ENCODE results near the gene UBE2QL1. TPM values are rescaled to one million over a fixed set of nuclear protein-coding genes. Genes with fewer than 3 reads are reported as not detected.

UBE2QL1 gene
- total and polyA plus RNA-seq, 4 donors: 0.43 to 3.3 (median 1.2) TPM

GRCh38 chr5:6473284-6473683, 24.6 kb downstream of the UBE2QL1 start:
- no peaks in the 10 kb centered on the region for H3K36me3 ChIP-seq (ENCODE audit: control insufficient read depth in 1 of 2, insufficient read depth in 2 of 2, low read length in 1 of 2)
- H3K4me1 ChIP-seq (ENCODE audit: control insufficient read depth in 1 of 2, insufficient read depth in 2 of 2, low read length in 2 of 2): no peaks in the 10 kb centered on the region
- intact Hi-C loops (cut with DNase I): no loop called here
- no peak overlapping the region for H3K4me3 ChIP-seq (ENCODE audit: low read length in 2 of 2)
- WGBS, 2 donors: 68 to 74% methylated on average over 6 of the region's 6 CpGs
- ATAC-seq (ENCODE audit: low FRiP score): no peak
- no peak for DNase-seq
- no peaks in the 10 kb centered on the region for H3K27me3 ChIP-seq (ENCODE audit: control insufficient read depth in 1 of 2, insufficient read depth in 2 of 2, low read length in 1 of 2)
- H3K27ac ChIP-seq (ENCODE audit: low read depth in 1 of 2, low read length in 2 of 2): no peak overlapping the region
- H3K9me3 ChIP-seq (ENCODE audit: control insufficient read depth, low read length): peaks cover 2% of the 10 kb centered on the region

- intact Hi-C loops (cut with DNase I): no loop called here
- Histone ChIP-seq H3K36me3 (ENCODE audit: control insufficient read depth in 1 of 2, insufficient read depth in 2 of 2, low read length in 1 of 2) (no peaks in the 10 kb centered on the region), H3K9me3 (ENCODE audit: control insufficient read depth, low read length) (peaks cover 2% of the 10 kb centered on the region), H3K4me3 (ENCODE audit: low read length in 2 of 2) (no peak overlapping the region), H3K27ac (ENCODE audit: low read depth in 1 of 2, low read length in 2 of 2) (no peak overlapping the region), H3K27me3 (ENCODE audit: control insufficient read depth in 1 of 2, insufficient read depth in 2 of 2, low read length in 1 of 2) (no peaks in the 10 kb centered on the region), H3K4me1 (ENCODE audit: control insufficient read depth in 1 of 2, insufficient read depth in 2 of 2, low read length in 2 of 2) (no peaks in the 10 kb centered on the region)
- 67 to 69% methylated on average over 9 of the region's 9 CpGs for WGBS, 2 donors
- no peak for ATAC-seq (ENCODE audit: low FRiP score)
- DNase-seq: no peak
Observed at GRCh38 chr5:6475626-6476312, 27.1 kb downstream of the UBE2QL1 start.

- Histone ChIP-seq H3K9me3 (ENCODE audit: control insufficient read depth, low read length) (peaks cover under 1% of the 10 kb centered on the region), H3K27ac (ENCODE audit: low read depth in 1 of 2, low read length in 2 of 2) (no peak overlapping the region), H3K36me3 (ENCODE audit: control insufficient read depth in 1 of 2, insufficient read depth in 2 of 2, low read length in 1 of 2) (no peaks in the 10 kb centered on the region), H3K27me3 (ENCODE audit: control insufficient read depth in 1 of 2, insufficient read depth in 2 of 2, low read length in 1 of 2) (no peaks in the 10 kb centered on the region), H3K4me3 (ENCODE audit: low read length in 2 of 2) (no peak overlapping the region), H3K4me1 (ENCODE audit: control insufficient read depth in 1 of 2, insufficient read depth in 2 of 2, low read length in 2 of 2) (no peaks in the 10 kb centered on the region)
- intact Hi-C loops (cut with DNase I): no loop called here
- DNase-seq (no peak), ATAC-seq (ENCODE audit: low FRiP score) (no peak)
- WGBS, 2 donors: 91 to 94% methylated on average over 6 of the region's 6 CpGs
Observed at GRCh38 chr5:6476313-6476661, 27.6 kb downstream of the UBE2QL1 start.

GRCh38 chr5:6478793-6479192, 30.1 kb downstream of the UBE2QL1 start:
- WGBS, 2 donors: 95 to 96% methylated on average over 11 of the region's 11 CpGs
- DNase-seq: no peak
- H3K36me3 ChIP-seq (ENCODE audit: control insufficient read depth in 1 of 2, insufficient read depth in 2 of 2, low read length in 1 of 2): no peaks in the 10 kb centered on the region
- no peaks in the 10 kb centered on the region for H3K9me3 ChIP-seq (ENCODE audit: control insufficient read depth, low read length)
- H3K4me3 ChIP-seq (ENCODE audit: low read length in 2 of 2): no peak overlapping the region
- intact Hi-C loops (cut with DNase I): no loop called here
- H3K4me1 ChIP-seq (ENCODE audit: control insufficient read depth in 1 of 2, insufficient read depth in 2 of 2, low read length in 2 of 2): no peaks in the 10 kb centered on the region
- no peak for ATAC-seq (ENCODE audit: low FRiP score)
- H3K27me3 ChIP-seq (ENCODE audit: control insufficient read depth in 1 of 2, insufficient read depth in 2 of 2, low read length in 1 of 2): no peaks in the 10 kb centered on the region
- H3K27ac ChIP-seq (ENCODE audit: low read depth in 1 of 2, low read length in 2 of 2): no peak overlapping the region

GRCh38 chr5:6480133-6481051, 31.7 kb downstream of the UBE2QL1 start:
- WGBS, 2 donors: 89 to 90% methylated on average over 15 of the region's 15 CpGs
- ATAC-seq (ENCODE audit: low FRiP score) (no peak), DNase-seq (no peak)
- no peak overlapping the region for H3K27ac ChIP-seq (ENCODE audit: low read depth in 1 of 2, low read length in 2 of 2)
- intact Hi-C loops (cut with DNase I): no loop called here
- no peaks in the 10 kb centered on the region for H3K9me3 ChIP-seq (ENCODE audit: control insufficient read depth, low read length)
- no peaks in the 10 kb centered on the region for H3K27me3 ChIP-seq (ENCODE audit: control insufficient read depth in 1 of 2, insufficient read depth in 2 of 2, low read length in 1 of 2)
- H3K4me3 ChIP-seq (ENCODE audit: low read length in 2 of 2): no peak overlapping the region
- no peaks in the 10 kb centered on the region for H3K4me1 ChIP-seq (ENCODE audit: control insufficient read depth in 1 of 2, insufficient read depth in 2 of 2, low read length in 2 of 2)
- no peaks in the 10 kb centered on the region for H3K36me3 ChIP-seq (ENCODE audit: control insufficient read depth in 1 of 2, insufficient read depth in 2 of 2, low read length in 1 of 2)

- H3K9me3 ChIP-seq (ENCODE audit: control insufficient read depth, low read length): no peaks in the 10 kb centered on the region
- H3K4me1 ChIP-seq (ENCODE audit: control insufficient read depth in 1 of 2, insufficient read depth in 2 of 2, low read length in 2 of 2): no peaks in the 10 kb centered on the region
- DNase-seq (no peak), ATAC-seq (ENCODE audit: low FRiP score) (no peak)
- no peaks in the 10 kb centered on the region for H3K36me3 ChIP-seq (ENCODE audit: control insufficient read depth in 1 of 2, insufficient read depth in 2 of 2, low read length in 1 of 2)
- H3K27me3 ChIP-seq (ENCODE audit: control insufficient read depth in 1 of 2, insufficient read depth in 2 of 2, low read length in 1 of 2): no peaks in the 10 kb centered on the region
- intact Hi-C loops (cut with DNase I): no loop called here
- H3K27ac ChIP-seq (ENCODE audit: low read depth in 1 of 2, low read length in 2 of 2): no peak overlapping the region
- WGBS, 2 donors: 91 to 94% methylated on average over 11 of the region's 11 CpGs
- H3K4me3 ChIP-seq (ENCODE audit: low read length in 2 of 2): no peak overlapping the region
Observed at GRCh38 chr5:6482735-6483134, 34.1 kb downstream of the UBE2QL1 start.

- H3K27me3 ChIP-seq (ENCODE audit: control insufficient read depth in 1 of 2, insufficient read depth in 2 of 2, low read length in 1 of 2): no peaks in the 10 kb centered on the region
- intact Hi-C loops (cut with DNase I): no loop called here
Observed at GRCh38 chr5:6483880-6484382, 35.3 kb downstream of the UBE2QL1 start.

GRCh38 chr5:6484446-6484845, 35.8 kb downstream of the UBE2QL1 start:
- intact Hi-C loops (cut with DNase I): no loop called here
- no peak overlapping the region for H3K4me3 ChIP-seq (ENCODE audit: low read length in 2 of 2)
- no peaks in the 10 kb centered on the region for H3K27me3 ChIP-seq (ENCODE audit: control insufficient read depth in 1 of 2, insufficient read depth in 2 of 2, low read length in 1 of 2)
- no peaks in the 10 kb centered on the region for H3K4me1 ChIP-seq (ENCODE audit: control insufficient read depth in 1 of 2, insufficient read depth in 2 of 2, low read length in 2 of 2)
- no peaks in the 10 kb centered on the region for H3K9me3 ChIP-seq (ENCODE audit: control insufficient read depth, low read length)
- ATAC-seq (ENCODE audit: low FRiP score): no peak
- no peak overlapping the region for H3K27ac ChIP-seq (ENCODE audit: low read depth in 1 of 2, low read length in 2 of 2)
- 88 to 93% methylated on average over 13 of the region's 13 CpGs for WGBS, 2 donors
- no peaks in the 10 kb centered on the region for H3K36me3 ChIP-seq (ENCODE audit: control insufficient read depth in 1 of 2, insufficient read depth in 2 of 2, low read length in 1 of 2)
- DNase-seq: no peak

More at GRCh38 chr5:6483880-6484382, 35.3 kb downstream of the UBE2QL1 start:
- H3K27ac ChIP-seq (ENCODE audit: low read depth in 1 of 2, low read length in 2 of 2): no peak overlapping the region
- H3K4me1 ChIP-seq (ENCODE audit: control insufficient read depth in 1 of 2, insufficient read depth in 2 of 2, low read length in 2 of 2): no peaks in the 10 kb centered on the region
- H3K9me3 ChIP-seq (ENCODE audit: control insufficient read depth, low read length): no peaks in the 10 kb centered on the region
- DNase-seq (no peak), ATAC-seq (ENCODE audit: low FRiP score) (no peak)
- no peaks in the 10 kb centered on the region for H3K36me3 ChIP-seq (ENCODE audit: control insufficient read depth in 1 of 2, insufficient read depth in 2 of 2, low read length in 1 of 2)
- H3K4me3 ChIP-seq (ENCODE audit: low read length in 2 of 2): no peak overlapping the region
- 87 to 88% methylated on average over 9 of the region's 9 CpGs for WGBS, 2 donors
